Kidney glomerular epithelial cell (primary cell): Measurements from ENCODE around the gene NCKAP5.

Experiments used
- DNase-seq: peaks from one replicate; lab custom pipeline; 2025; lab: John Stamatoyannopoulos, UW

NCKAP5 gene

DNA sequence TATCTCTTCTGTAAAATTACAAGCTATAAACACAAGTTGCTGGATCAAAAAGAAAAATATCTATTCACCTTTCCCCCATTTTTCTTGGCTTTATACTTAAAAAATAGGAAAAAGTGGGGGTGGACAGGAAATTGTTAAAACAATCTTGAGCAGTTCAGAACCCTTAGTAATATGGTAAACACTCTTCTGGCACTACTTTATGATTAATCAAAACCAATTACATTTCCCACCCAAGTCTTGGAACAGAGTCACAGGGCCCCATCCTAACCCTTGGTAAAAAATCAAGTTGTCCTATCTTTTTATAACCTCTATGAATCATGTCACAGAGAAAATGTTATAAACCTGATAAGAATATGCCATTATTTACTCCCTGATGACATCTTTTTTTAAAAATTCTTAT is 570.0 kb downstream of the NCKAP5 start:
- DNase-seq = no peak

DNA sequence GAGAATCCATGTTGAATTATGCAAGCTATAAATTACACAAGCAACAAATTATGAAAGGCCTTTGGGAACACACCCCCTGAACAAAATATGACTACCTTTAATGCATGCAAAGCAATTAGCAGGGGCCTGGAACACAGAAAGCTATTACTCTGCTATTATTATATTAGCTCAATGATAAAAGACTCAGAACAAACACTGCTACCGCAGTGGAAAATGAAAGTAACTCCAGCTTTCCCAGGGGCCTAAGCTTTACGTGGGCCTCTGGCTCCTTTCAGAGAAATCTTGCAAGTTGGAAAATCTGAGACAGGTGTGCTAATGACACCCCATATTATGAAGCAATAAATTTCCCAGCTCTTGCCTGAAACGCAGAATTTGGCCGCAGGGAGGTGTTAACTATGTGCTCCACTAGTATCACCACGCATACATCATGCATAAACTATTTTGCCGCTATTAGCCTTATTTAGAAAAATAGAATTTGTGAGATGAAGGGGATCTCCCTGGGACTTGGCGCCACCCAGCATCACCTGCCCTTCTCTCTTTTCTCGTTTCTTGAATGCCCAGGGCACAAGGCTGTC is 576.7 kb downstream of the NCKAP5 start:
- no peak for DNase-seq

GRCh38 chr2:132984731-132985130 is 583.5 kb downstream of the NCKAP5 start:
- no peak for DNase-seq

- no peak for DNase-seq
Measured at GRCh38 chr2:132980304-132980703, 588.0 kb downstream of the NCKAP5 start.

- no peak for DNase-seq
Measured at GRCh38 chr2:132979339-132980093, 588.7 kb downstream of the NCKAP5 start.

- no peak for DNase-seq
Measured at GRCh38 chr2:132978840-132979239, 589.4 kb downstream of the NCKAP5 start.

DNA sequence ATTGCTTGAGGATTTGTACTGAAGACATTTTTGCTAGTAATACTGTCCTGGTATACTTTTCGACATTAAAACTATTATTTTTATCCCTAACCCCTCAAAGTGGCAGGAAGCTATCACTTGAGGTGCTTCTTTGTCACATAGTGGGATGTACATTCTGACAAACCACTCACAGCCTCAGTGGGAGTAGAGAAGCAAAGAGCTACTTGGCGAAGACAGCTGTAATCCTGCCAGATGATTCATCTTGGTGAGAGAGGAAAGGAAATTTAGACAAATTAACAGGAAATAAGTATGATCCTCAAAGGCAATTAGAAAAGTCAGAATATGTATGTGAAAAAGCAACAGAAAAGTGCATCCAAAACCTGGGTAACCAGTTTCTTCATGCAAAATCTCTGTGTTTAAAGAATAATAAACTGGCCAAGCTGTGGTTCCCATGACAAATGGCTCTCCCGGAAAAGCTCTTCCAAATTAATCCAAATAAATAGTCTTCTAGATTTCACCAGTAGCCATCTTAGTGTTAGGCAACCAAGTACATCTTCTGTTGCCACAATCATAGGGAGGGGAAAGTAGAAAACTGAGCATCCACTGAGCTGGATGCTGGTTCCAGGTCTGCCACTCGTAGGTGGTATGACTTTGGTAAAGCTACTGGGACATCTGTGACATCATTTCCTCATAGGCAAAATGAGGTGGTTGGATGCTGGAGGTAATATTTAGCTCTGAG is 590.3 kb downstream of the NCKAP5 start:
- no peak for DNase-seq

DNA sequence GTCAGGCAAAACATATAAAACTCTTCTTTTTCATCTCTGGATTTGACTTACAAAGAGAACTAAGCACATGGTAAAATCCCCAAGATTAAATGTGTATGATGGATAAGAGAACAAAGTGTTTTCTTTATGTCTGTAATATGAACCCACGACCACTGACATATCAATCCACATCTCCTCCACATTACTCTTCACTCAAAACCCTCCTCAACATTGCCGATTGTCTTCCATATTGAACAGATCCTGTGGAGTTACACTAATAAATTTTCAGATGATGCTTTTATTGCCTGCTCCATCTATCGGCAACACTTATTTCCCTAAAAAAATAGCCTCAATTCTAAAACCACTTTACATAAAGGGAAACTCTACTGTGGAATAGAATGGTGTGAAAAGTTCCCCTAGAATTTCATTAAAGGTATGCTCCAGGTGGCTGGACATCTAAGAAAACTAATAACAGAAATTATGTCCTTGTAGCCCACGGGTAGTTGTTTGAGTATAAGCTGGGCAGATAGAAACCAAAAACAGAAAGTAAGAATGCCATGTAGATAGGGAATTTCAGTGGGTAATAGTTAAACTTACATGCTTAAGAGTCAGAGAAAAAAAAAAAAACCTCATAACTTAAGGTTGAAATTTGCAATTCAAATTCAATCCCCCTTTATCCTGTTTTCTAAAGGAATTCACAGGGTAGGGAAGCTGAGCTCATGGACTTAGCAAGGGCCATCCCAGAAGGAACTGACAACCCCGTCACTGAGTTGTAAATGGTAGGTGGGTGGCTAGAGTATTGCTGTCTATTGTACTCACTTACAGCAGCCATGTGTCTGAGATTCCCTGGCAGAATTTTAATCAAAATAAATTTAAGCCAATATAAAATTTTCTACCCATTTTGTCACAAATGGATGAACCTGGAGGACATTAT is 592.8 kb downstream of the NCKAP5 start:
- DNase-seq = no peak

- no peak for DNase-seq
Measured at GRCh38 chr2:132974467-132975095, 593.7 kb downstream of the NCKAP5 start.

GRCh38 chr2:132971310-132972061 is 596.8 kb downstream of the NCKAP5 start:
- DNase-seq = no peak

GRCh38 chr2:132969371-132969985 is 598.8 kb downstream of the NCKAP5 start:
- DNase-seq = no peak

DNA sequence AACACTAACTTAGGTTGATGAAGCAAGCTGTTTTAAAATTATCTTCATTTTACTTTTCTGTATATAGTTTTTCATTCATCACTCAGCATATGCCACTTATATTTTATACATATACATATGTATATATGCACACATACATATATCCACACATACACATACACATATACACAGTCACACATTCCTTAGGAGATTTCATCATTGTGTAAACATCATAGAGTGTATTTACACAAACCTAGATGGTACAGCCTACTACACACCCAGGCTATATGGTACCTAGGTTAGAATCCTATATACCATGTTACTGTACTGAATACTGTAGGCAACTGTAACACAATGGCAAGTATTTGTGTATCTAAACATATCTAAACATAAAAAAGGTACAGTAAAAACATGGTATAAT is 602.8 kb downstream of the NCKAP5 start:
- no peak for DNase-seq

- no peak for DNase-seq
Measured at GRCh38 chr2:132963161-132963560, 605.1 kb downstream of the NCKAP5 start.

DNA sequence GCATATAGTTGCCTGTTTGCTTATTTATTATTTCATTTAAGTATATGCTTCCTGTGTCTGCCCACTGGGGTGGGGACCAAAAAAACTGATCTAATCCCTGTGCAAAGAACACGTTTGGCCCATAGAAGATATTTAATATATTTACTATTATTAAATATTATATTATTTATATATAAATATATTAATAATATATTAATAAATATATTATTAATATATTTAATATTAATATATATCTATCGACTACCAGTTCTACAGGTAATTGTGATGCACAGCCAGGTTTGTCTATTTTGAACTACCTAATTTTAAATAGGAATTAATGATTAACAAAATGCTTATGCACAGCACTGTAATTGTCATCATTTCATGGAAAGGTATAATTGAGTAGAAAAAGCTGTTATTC is 609.4 kb downstream of the NCKAP5 start:
- no peak for DNase-seq

DNA sequence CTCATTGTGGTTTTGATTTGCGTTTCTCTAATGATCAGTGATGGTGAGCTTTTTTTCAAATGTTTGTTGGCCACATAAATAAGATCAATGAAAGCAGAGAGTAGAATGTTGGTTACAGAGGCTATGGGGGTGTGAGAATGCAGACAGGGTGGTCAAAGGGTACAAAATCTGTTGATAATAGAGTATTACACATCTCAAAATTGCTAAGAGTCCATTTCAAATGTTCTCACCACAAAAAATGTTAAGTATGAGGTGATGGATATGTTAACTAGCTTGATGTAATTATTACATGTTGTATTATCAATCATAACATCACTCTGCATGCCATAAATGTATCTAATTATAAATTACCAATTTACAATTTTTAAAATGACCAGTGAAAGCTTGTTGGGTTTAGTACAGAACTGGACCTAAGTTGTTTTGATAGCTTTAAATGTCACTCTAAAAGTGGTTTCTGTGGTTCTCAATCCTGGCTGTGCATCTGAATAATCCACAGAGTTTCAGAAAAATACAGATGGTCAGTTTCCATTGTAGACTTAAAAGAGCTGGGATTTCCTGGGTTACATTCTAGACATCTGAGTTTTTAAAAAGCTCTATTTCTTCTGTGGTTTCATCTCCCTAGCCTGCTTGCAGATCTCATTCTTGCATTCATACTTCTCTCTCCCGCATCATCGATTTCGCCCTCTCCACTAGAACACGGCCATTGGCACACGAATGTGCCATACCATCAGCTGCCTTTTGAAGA is 612.2 kb downstream of the NCKAP5 start:
- no peak for DNase-seq

DNA sequence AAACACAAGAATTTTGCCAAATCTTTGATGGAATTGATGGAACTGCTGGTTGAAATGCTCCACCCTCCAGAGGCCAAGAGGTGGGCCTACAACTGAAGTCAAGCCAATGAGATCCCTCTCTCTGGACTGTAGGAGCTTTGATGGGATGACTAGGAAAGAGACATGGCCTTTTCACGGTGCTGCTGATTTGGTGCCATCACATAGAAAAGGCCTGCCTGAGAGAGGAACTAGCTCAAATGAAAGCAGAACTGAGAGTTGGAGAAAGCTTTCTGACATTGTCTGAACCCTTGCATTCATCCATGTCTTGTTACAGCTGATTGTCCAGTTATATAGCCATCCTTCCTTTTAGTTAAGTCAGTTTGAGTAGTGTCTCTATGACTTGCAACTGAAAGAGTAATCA is 614.5 kb downstream of the NCKAP5 start:
- DNase-seq = no peak

DNA sequence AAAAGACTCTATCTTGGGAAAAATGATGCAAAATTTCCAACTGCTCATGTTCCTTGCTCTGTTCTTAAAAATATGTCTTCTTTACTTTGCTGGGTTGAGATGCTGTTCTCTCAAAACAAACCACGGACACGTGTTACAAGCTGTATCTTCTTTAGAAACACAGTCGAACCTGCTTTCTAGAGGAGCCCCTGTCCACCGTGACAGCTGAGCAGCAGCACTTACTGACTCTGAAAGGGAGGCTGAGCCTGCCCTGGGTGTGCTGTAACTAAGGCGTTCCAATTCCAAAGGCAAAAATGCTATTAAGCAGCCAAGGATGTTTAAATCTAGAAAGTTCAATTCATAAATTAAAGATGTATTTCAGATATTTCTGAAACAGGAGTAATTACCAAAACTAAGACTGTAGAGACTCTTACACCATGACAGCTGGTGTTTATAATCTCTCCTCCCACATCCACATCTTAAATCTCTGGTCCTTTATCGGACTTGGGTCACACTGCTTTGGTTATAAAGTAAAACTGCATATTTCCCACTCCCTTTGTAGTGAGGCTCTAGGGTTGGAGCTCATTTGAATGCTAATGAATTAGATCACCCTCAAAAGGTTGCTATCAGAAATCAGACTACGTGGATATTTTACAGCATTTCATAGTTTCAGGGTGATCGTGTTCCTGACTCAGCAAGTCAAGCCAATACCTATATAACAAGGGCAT is 617.1 kb downstream of the NCKAP5 start:
- DNase-seq = no peak

DNA sequence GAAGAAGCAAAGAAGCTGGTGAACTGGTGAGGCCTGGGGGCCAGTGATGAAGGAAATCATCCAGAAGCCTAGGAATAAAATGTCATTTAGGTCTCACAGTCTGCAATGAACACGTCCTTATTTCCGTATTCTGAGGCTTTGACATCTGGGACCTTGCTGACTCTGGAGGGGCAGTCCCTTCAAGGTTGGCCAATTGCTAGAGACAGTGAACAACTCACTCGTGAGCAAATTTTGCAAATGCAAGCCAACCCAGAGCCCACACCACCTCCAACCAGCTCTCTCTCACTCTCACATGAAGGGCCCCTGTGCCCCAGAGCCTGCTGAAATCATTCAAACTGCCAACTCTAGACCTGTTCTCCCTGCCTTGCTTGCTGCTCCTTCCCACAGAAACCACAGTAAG is 619.2 kb downstream of the NCKAP5 start:
- DNase-seq = no peak

GRCh38 chr2:132948211-132948610 is 620.1 kb downstream of the NCKAP5 start:
- no peak for DNase-seq
